IMR-90 (cell line): Measurements from ENCODE around the gene SPATA25. TPM values are rescaled to one million over a fixed set of nuclear protein-coding genes. Genes with fewer than 3 reads are reported as not detected.

ENCODE experiments used
- ATAC-seq: fragments of 200-7000 bp; cut with Tn5 transposase; 2 replicates; pipeline ENCODE4 v1.9.1; 2020; ENCODE audit warnings: low read depth, mild to moderate bottlenecking, moderate library complexity
- BruUV-seq: library from RNA; stranded (reverse); fragments of 400-500 nt; replicated peaks from 2 replicates; lab custom pipeline; 2021; lab: Mats Ljungman, UMichigan
- CTCF ChIA-PET: fragments of 300-600 bp; formaldehyde crosslinking; extraction: SDS; loops from one replicate; lab custom pipeline; 2021; ENCODE audit warnings: antibody characterized with exemption; lab: Yijun Ruan, JAX
- POLR2A ChIA-PET: fragments of 300-600 bp; sonication (Branson Sonifier 250); formaldehyde crosslinking; loops from one replicate; lab custom pipeline; 2022; ENCODE audit warnings: antibody characterized with exemption; ENCODE audit not compliant: unreplicated experiment; lab: Charles Lee
- DNase-seq: peaks from one replicate; pipeline ENCODE4 v3.0.0; 2013
- H2AFZ ChIP-seq: replicated peaks from 2 replicates; pipeline ENCODE3; 2013; ENCODE audit warnings: low read length, mild to moderate bottlenecking; ENCODE audit not compliant: poor library complexity
- H2AK5ac ChIP-seq: 2 replicates; pipeline ENCODE4 v1.6.1; 2013; ENCODE audit warnings: low read depth, low read length, inconsistent platforms
- H2AK9ac ChIP-seq: replicated peaks from 2 replicates; pipeline ENCODE3; 2013; ENCODE audit warnings: mild to moderate bottlenecking, low read depth, low read length, moderate library complexity; ENCODE audit not compliant: poor library complexity
- H2BK120ac ChIP-seq: 2 replicates; pipeline ENCODE4 v1.6.1; 2013; ENCODE audit warnings: low read depth, low read length, inconsistent platforms
- H2BK15ac ChIP-seq: 3 replicates; pipeline ENCODE4 v1.6.1; 2013; ENCODE audit warnings: low read depth, low read length, inconsistent platforms
- H2BK20ac ChIP-seq: 2 replicates; pipeline ENCODE4 v1.6.1; 2013; ENCODE audit warnings: low read depth, mild to moderate bottlenecking, inconsistent platforms, low read length, moderate library complexity
- H2BK5ac ChIP-seq: 2 replicates; pipeline ENCODE4 v1.6.1; 2013; ENCODE audit warnings: mild to moderate bottlenecking, low read depth, low read length, inconsistent platforms; ENCODE audit not compliant: poor library complexity, severe bottlenecking
- H3K14ac ChIP-seq: replicated peaks from 2 replicates; pipeline ENCODE4 v1.6.1; 2013; ENCODE audit warnings: low read depth, low read length, inconsistent platforms
- H3K18ac ChIP-seq: 2 replicates; pipeline ENCODE4 v1.6.1; 2013; ENCODE audit warnings: low read depth, low read length, control low read depth
- H3K23ac ChIP-seq: 2 replicates; pipeline ENCODE4 v1.6.1; 2013; ENCODE audit warnings: low read depth, low read length, inconsistent platforms
- H3K27ac ChIP-seq: 2 replicates; pipeline ENCODE4 v1.5.1; 2013; ENCODE audit warnings: mild to moderate bottlenecking, control low read depth, low read length; ENCODE audit not compliant: insufficient read depth
- H3K27me3 ChIP-seq: 2 replicates; pipeline ENCODE4 v1.6.1; 2013; ENCODE audit warnings: low read length; ENCODE audit not compliant: control insufficient read depth, insufficient read depth
- H3K36me3 ChIP-seq: 2 replicates; pipeline ENCODE4 v1.6.1; 2013; ENCODE audit warnings: low read length, mixed read lengths; ENCODE audit not compliant: control insufficient read depth, insufficient read depth
- H3K4ac ChIP-seq: 2 replicates; pipeline ENCODE4 v1.6.1; 2013; ENCODE audit warnings: low read depth, low read length, inconsistent platforms
- H3K4me1 ChIP-seq: 2 replicates; pipeline ENCODE4 v1.6.1; 2013; ENCODE audit warnings: low read length, mixed read lengths; ENCODE audit not compliant: control insufficient read depth, insufficient read depth
- H3K4me2 ChIP-seq: 2 replicates; pipeline ENCODE4 v1.6.1; 2013; ENCODE audit warnings: low read depth, mild to moderate bottlenecking, control low read depth, low read length, moderate library complexity
- H3K4me3 ChIP-seq: 2 replicates; pipeline ENCODE4 v1.5.1; 2013; ENCODE audit warnings: low read depth, mild to moderate bottlenecking, control low read depth, low read length, moderate library complexity; ENCODE audit not compliant: insufficient read depth
- H3K56ac ChIP-seq: 2 replicates; pipeline ENCODE4 v1.6.1; 2013; ENCODE audit warnings: low read length, inconsistent platforms; ENCODE audit not compliant: insufficient read depth; ENCODE audit errors: extremely low read depth
- H3K79me1 ChIP-seq, 2 experiments: 2 replicates each; pipeline ENCODE4 v1.6.1; 2013; ENCODE audit warnings: low read length in 2 of 2, inconsistent platforms in 1 of 2, low read depth in 1 of 2
- H3K9ac ChIP-seq: 2 replicates; pipeline ENCODE4 v1.6.1; 2013; ENCODE audit warnings: low read depth, low read length, control low read depth
- H3K9me1 ChIP-seq: 2 replicates; pipeline ENCODE4 v1.6.1; 2013; ENCODE audit warnings: low read length, inconsistent platforms; ENCODE audit not compliant: insufficient read depth
- H3K9me3 ChIP-seq: 2 replicates; pipeline ENCODE4 v1.6.1; 2013; ENCODE audit warnings: low read length; ENCODE audit not compliant: control insufficient read depth, insufficient read depth
- H4K20me1 ChIP-seq: 2 replicates; pipeline ENCODE4 v1.6.1; 2013; ENCODE audit warnings: low read length, inconsistent platforms; ENCODE audit not compliant: insufficient read depth
- H4K5ac ChIP-seq: 2 replicates; pipeline ENCODE4 v1.6.1; 2013; ENCODE audit warnings: mild to moderate bottlenecking, low read depth, low read length, control low read depth
- H4K8ac ChIP-seq, 2 experiments: 2 replicates each; pipeline ENCODE4 v1.6.1; 2013; ENCODE audit warnings: low read depth in 2 of 2, low read length in 2 of 2, control low read depth in 1 of 2, inconsistent platforms in 1 of 2
- H4K91ac ChIP-seq: 2 replicates; pipeline ENCODE4 v1.6.1; 2013; ENCODE audit warnings: low read depth, low read length, inconsistent platforms; ENCODE audit not compliant: insufficient read depth
- MAFK ChIP-seq: IDR thresholded peaks from 2 replicates; pipeline ENCODE4 v1.6.1; 2012; ENCODE audit warnings: low read depth, low read length, improper control_type of control experiment
- POLR2A ChIP-seq: IDR thresholded peaks from 2 replicates; pipeline ENCODE4 v1.6.1; 2012; ENCODE audit warnings: mild to moderate bottlenecking, low read depth, low read length
- WGBS, 2 experiments: methylation state at CpG; one replicate each; pipeline versions ENCODE4 v1.1.5 to v1.1.7; 2013; ENCODE audit warnings: missing lambda C conversion rate in 2 of 2; ENCODE audit not compliant: insufficient read length in 1 of 2; ENCODE audit errors: extremely low coverage in 2 of 2; 5-methylcytosine and 5-hydroxymethylcytosine counted together
- dilution Hi-C: fragments of 300-500 bp; cut with HindIII; formaldehyde crosslinking; loops from one replicate; pipeline ENCODE4 v1.14.3; 2018; ENCODE audit warnings: low sequenced_read_pairs; ENCODE audit not compliant: unreplicated experiment
- in situ Hi-C: fragments of 300-500 bp; cut with MboI; formaldehyde crosslinking; loops from 3 replicates; pipeline ENCODE4 v1.14.3; 2019; ENCODE audit warnings: low sequenced_read_pairs, inconsistent platforms, mixed read lengths
- intact Hi-C: fragments of 100-400 bp; cut with micrococcal nuclease; formaldehyde crosslinking; loops from 2 replicates; pipeline ENCODE4 v1.10.0; 2022
- polyA plus RNA-seq, 3 experiments: library from polyadenylated mRNA; depleted of rRNA; stranded (reverse); fragments of >200 nt; gene quantifications; 2 replicates each; pipeline ENCODE4 v1.2.3, GENCODE V29; 2012; ENCODE audit warnings: low replicate concordance in 1 of 3
- total RNA-seq: library from RNA; depleted of rRNA; stranded (reverse); fragments of >200 nt; gene quantifications from 2 replicates; pipeline ENCODE4 v1.2.3, GENCODE V29; 2012

Gene SPATA25
- total and polyA plus RNA-seq, 2 of the 4 experiments (the other 2 are of a cell fraction), result 0.18 to 0.36 TPM

- Histone ChIP-seq H2AK9ac (no peak overlapping the region), H3K4ac (0 out of 2 replicates have a peak overlapping the region, but pooled peaks have one; percentile 46), H3K14ac (no peak overlapping the region; the same call in 1 of the 2 replicates), H3K9me3 (no peaks in the 10 kb centered on the region), H4K5ac (no peak overlapping the region), H3K9me1 (no peaks in the 10 kb centered on the region; the same call in 1 of the 2 replicates), H2BK15ac (no peak overlapping the region), H3K9ac (no peak overlapping the region), H2BK120ac (no peak overlapping the region), H2BK20ac (no peak overlapping the region), H3K27me3 (no peaks in the 10 kb centered on the region), H3K4me1 (peaks cover 23% of the 10 kb centered on the region), H3K18ac (peak overlapping the region; percentile 1; the same call in 1 of the 2 replicates), H3K23ac (peak overlapping the region; percentile 6; the same call in 1 of the 2 replicates), H3K79me1 (peaks cover 0 to 3% of the 10 kb centered on the region in 2 experiments; a peak in 2 of 4 replicates), H4K91ac (no peak overlapping the region), H2AFZ (no peak overlapping the region), H3K4me2 (peak overlapping the region; percentile 17), H3K27ac (peak overlapping the region; percentile 2; the same call in 1 of the 2 replicates), H4K20me1 (no peaks in the 10 kb centered on the region; the same call in 1 of the 2 replicates), H3K36me3 (no peaks in the 10 kb centered on the region), H4K8ac (peak overlapping the region in 1 of 2 experiments; percentile 84; a peak in 2 of 4 replicates), H2AK5ac (no peak overlapping the region), H3K56ac (no peak overlapping the region), H2BK5ac (no peak overlapping the region), H3K4me3 (no peak overlapping the region)
- in situ Hi-C loops (loop anchor here (25.0 kb wide), 1 partner anchor 587 kb away; the partner anchor contains the start of gene SDC4), intact Hi-C loops (no loop called here), dilution Hi-C loops (no loop called here)
- DNase-seq (peak; percentile 61), ATAC-seq (peak; percentile 30)
- ChIA-PET CTCF (interaction anchor here (0.5 kb wide), 1 partner anchor 1233 kb away, joined by 3 read pairs; no protein-coding TSS in a partner anchor), POLR2A (interaction anchor here (0.6 kb wide), 1 partner anchor 34 kb away, joined by 8 read pairs; the partner anchor contains the start of genes CTSA and NEURL2)
- 83% methylated on average over 5 of the region's 21 CpGs; no CpG with 5 or more reads in 1 of the 2 experiments for WGBS, 2 experiments
- TF ChIP-seq MAFK (peak; percentile 92), POLR2A (no peak)
- BruUV-seq, result no TSS peak
Measured at GRCh38 chr20:45924391-45925261, 37.2 kb upstream of the SPATA25 start.
